ENCODE data around the gene CLINT1. TPM values are rescaled to one million over a fixed set of nuclear protein-coding genes. Genes with fewer than 3 reads are reported as not detected.

The CLINT1 gene
- total RNA-seq, 4 donors from 2014 or later: 48.3 to 84.6 (median 61.7) TPM

GRCh38 chr5:157735991-157736390, 123.0 kb downstream of the CLINT1 start:
- H3K27ac ChIP-seq: no peak overlapping the region
- DNase-seq (ENCODE audit: low spot score in 2 of 2): no peak
- H3K27me3 ChIP-seq: no peaks in the 10 kb centered on the region
- H3K4me1 ChIP-seq: peaks cover 0 to 9% (median 0%) of the 10 kb centered on the region in 4 donors
- H3K4me3 ChIP-seq: no peak overlapping the region
- TF ChIP-seq EP300 (IDR thresholded peaks at IDR 0.05) (no peak), POLR2A (IDR thresholded peaks at IDR 0.05) (no peak)
- TF ChIP-seq, protein P1, sequence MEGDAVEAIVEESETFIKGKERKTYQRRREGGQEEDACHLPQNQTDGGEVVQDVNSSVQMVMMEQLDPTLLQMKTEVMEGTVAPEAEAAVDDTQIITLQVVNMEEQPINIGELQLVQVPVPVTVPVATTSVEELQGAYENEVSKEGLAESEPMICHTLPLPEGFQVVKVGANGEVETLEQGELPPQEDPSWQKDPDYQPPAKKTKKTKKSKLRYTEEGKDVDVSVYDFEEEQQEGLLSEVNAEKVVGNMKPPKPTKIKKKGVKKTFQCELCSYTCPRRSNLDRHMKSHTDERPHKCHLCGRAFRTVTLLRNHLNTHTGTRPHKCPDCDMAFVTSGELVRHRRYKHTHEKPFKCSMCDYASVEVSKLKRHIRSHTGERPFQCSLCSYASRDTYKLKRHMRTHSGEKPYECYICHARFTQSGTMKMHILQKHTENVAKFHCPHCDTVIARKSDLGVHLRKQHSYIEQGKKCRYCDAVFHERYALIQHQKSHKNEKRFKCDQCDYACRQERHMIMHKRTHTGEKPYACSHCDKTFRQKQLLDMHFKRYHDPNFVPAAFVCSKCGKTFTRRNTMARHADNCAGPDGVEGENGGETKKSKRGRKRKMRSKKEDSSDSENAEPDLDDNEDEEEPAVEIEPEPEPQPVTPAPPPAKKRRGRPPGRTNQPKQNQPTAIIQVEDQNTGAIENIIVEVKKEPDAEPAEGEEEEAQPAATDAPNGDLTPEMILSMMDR (IDR thresholded peaks at IDR 0.05): no peak
- peaks cover 0 to 73% (median 0%) of the 10 kb centered on the region in 3 donors for H3K36me3 ChIP-seq
- WGBS, 2 donors: 66 to 69% methylated on average over 6 of the region's 6 CpGs
- H3K9me3 ChIP-seq: no peaks in the 10 kb centered on the region

Small RNA genes lying within 50 kb of the gene (small RNA-seq; reads per million reads assigned to genes)
- gene AC026407.1: not detected
- gene RNU6-260P: not detected

Other genes starting within 250 kb of the CLINT1 start
- gene SOX30, start 206.7 kb downstream of the CLINT1 start, total RNA-seq: under 1 TPM in 1 of 4 donors, not detected in 3; 0.20 TPM
- not detected for gene C5orf52, start 187.6 kb downstream of the CLINT1 start, total RNA-seq
- 10 to 100 TPM in 2 of 4 donors, 1 to 10 TPM in 2; 4.9 to 11.5 (median 9.2) TPM for gene THG1L, start 127.7 kb downstream of the CLINT1 start, total RNA-seq
- gene LSM11, start 115.4 kb downstream of the CLINT1 start, total RNA-seq: 1 to 10 TPM; 2.1 to 4.2 (median 3.6) TPM

Data from tibial nerve (tissue), 4 donors.